Non-pigmented ciliary epithelial cell (primary cell): Measurements from ENCODE around the gene GPATCH11.
A peak's percentile ranks its signal among the peaks of the same experiment; 100 is the strongest.

ENCODE experiments used
- DNase-seq: peaks from one replicate; pipeline ENCODE4 v3.0.0-alpha.2; 2010; ENCODE audit warnings: low read depth

GPATCH11 gene

GRCh38 chr2:37083873-37084794 is at the start of gene GPATCH11, which contains the start of gene HEATR5B:
Gene GPATCH11, plus strand, starts transcription at chr2:37084518. Its CDS starts 3,864 bp downstream, at chr2:37088382.
Gene HEATR5B, minus strand, starts transcription at chr2:37084372. Its CDS starts 958 bp downstream, at chr2:37083414.
- DNase-seq = peak; percentile 70

- DNase-seq = no peak
Observed at GRCh38 chr2:37037771-37038170, 46.5 kb upstream of the GPATCH11 start.

- DNase-seq = no peak
Observed at GRCh38 chr2:37039580-37039979, 44.7 kb upstream of the GPATCH11 start.

- no peak for DNase-seq
Observed at GRCh38 chr2:37052600-37053332, 31.6 kb upstream of the GPATCH11 start.

- no peak for DNase-seq
Observed at GRCh38 chr2:37059841-37060240, 24.5 kb upstream of the GPATCH11 start.

GRCh38 chr2:37060446-37060845 is 23.9 kb upstream of the GPATCH11 start:
- no peak for DNase-seq

- DNase-seq = no peak
Observed at GRCh38 chr2:37061013-37061711, 23.2 kb upstream of the GPATCH11 start.

- no peak for DNase-seq
Observed at GRCh38 chr2:37061776-37062175, 22.5 kb upstream of the GPATCH11 start.

- no peak for DNase-seq
Observed at GRCh38 chr2:37068686-37069085, 15.6 kb upstream of the GPATCH11 start.

GRCh38 chr2:37070931-37071330 is 13.4 kb upstream of the GPATCH11 start:
- no peak for DNase-seq

- no peak for DNase-seq
Observed at GRCh38 chr2:37080266-37080665, 4.1 kb upstream of the GPATCH11 start.

GRCh38 chr2:37080689-37081088 is 3.6 kb upstream of the GPATCH11 start:
- DNase-seq = no peak

GRCh38 chr2:37084797-37085196 is 479 bp downstream of the GPATCH11 start:
- no peak for DNase-seq

- DNase-seq = peak; percentile 65
Observed at GRCh38 chr2:37085731-37086147, 1.4 kb downstream of the GPATCH11 start.

GRCh38 chr2:37090019-37090477 is 5.7 kb downstream of the GPATCH11 start:
- DNase-seq = no peak

GRCh38 chr2:37091873-37092272 is 7.6 kb downstream of the GPATCH11 start:
- DNase-seq = no peak

- DNase-seq = no peak
Observed at GRCh38 chr2:37096568-37096967, 12.2 kb downstream of the GPATCH11 start.

GRCh38 chr2:37098416-37099118 is 14.2 kb downstream of the GPATCH11 start:
- DNase-seq = no peak

GRCh38 chr2:37100054-37100453 is 15.7 kb downstream of the GPATCH11 start:
- DNase-seq = no peak

- DNase-seq = no peak
Observed at GRCh38 chr2:37102588-37102987, 18.3 kb downstream of the GPATCH11 start.

- no peak for DNase-seq
Observed at GRCh38 chr2:37104178-37104577, 19.9 kb downstream of the GPATCH11 start.

- no peak for DNase-seq
Observed at GRCh38 chr2:37105150-37105549, 20.8 kb downstream of the GPATCH11 start.
